Astrocyte (in vitro differentiated cells and primary cell): ENCODE results near the gene UGT1A1. TPM values are rescaled to one million over a fixed set of nuclear protein-coding genes. Genes with fewer than 3 reads are reported as not detected.

Experiments used
- DNase-seq: peaks from one replicate; pipeline ENCODE4 v3.0.0-alpha.2; 2010; ENCODE audit warnings: low read depth
- FAIRE-seq: peaks from 2 replicates; lab custom pipeline; 2011; peaks lifted over from hg19 to GRCh38; lab: Jason Lieb, UNC
- H2AFZ ChIP-seq: 2 replicates; pipeline ENCODE4 v1.6.0; 2012; ENCODE audit warnings: low read depth, low read length, inconsistent platforms
- H3K27ac ChIP-seq: 2 replicates; pipeline ENCODE4 v1.5.1; 2011; ENCODE audit warnings: low read depth, low read length, inconsistent platforms
- H3K27me3 ChIP-seq: 2 replicates; pipeline ENCODE4 v1.6.0; 2011; ENCODE audit warnings: low read length, inconsistent platforms; ENCODE audit not compliant: insufficient read depth
- H3K36me3 ChIP-seq: 2 replicates; pipeline ENCODE4 v1.5.1; 2011; ENCODE audit warnings: low read length, inconsistent platforms; ENCODE audit not compliant: insufficient read depth
- H3K4me1 ChIP-seq: 2 replicates; pipeline ENCODE4 v1.5.1; 2011; ENCODE audit warnings: low read length, inconsistent platforms; ENCODE audit not compliant: insufficient read depth
- H3K4me2 ChIP-seq: 2 replicates; pipeline ENCODE4 v1.6.0; 2012; ENCODE audit warnings: low read length, inconsistent platforms
- H3K4me3 ChIP-seq: 2 replicates; pipeline ENCODE4 v1.5.1; 2011; ENCODE audit warnings: low read depth, mild to moderate bottlenecking, low read length, inconsistent platforms; ENCODE audit not compliant: insufficient read depth
- H3K79me2 ChIP-seq: 2 replicates; pipeline ENCODE4 v1.6.0; 2012; ENCODE audit warnings: mild to moderate bottlenecking, low read length, inconsistent platforms; ENCODE audit not compliant: insufficient read depth
- H3K9ac ChIP-seq: 2 replicates; pipeline ENCODE4 v1.6.0; 2012; ENCODE audit warnings: mild to moderate bottlenecking, low read length, inconsistent platforms
- H3K9me3 ChIP-seq: 2 replicates; pipeline ENCODE4 v1.5.1; 2012; ENCODE audit warnings: low read depth, mild to moderate bottlenecking, low read length, inconsistent platforms; ENCODE audit not compliant: insufficient read depth
- H4K20me1 ChIP-seq: 2 replicates; pipeline ENCODE4 v1.6.0; 2012; ENCODE audit warnings: low read length, inconsistent platforms; ENCODE audit not compliant: insufficient read depth
- H3K27ac Mint-ChIP-seq: one replicate; pipeline ENCODE4 v1.8.0; 2021; ENCODE audit warnings: mild to moderate bottlenecking, mixed read lengths; ENCODE audit not compliant: unreplicated experiment
- H3K27me3 Mint-ChIP-seq: one replicate; pipeline ENCODE4 v1.8.0; 2021; ENCODE audit warnings: low read depth, mixed read lengths; ENCODE audit not compliant: unreplicated experiment
- H3K36me3 Mint-ChIP-seq: one replicate; pipeline ENCODE4 v1.8.0; 2021; ENCODE audit warnings: low read depth, mixed read lengths; ENCODE audit not compliant: unreplicated experiment
- H3K4me1 Mint-ChIP-seq: one replicate; pipeline ENCODE4 v1.8.0; 2021; ENCODE audit warnings: low read depth, mixed read lengths; ENCODE audit not compliant: unreplicated experiment
- H3K4me3 Mint-ChIP-seq: one replicate; pipeline ENCODE4 v1.8.0; 2021; ENCODE audit warnings: mild to moderate bottlenecking, moderate library complexity, mixed read lengths; ENCODE audit not compliant: unreplicated experiment
- H3K9me3 Mint-ChIP-seq: one replicate; pipeline ENCODE4 v1.8.0; 2021; ENCODE audit warnings: mild to moderate bottlenecking, mixed read lengths; ENCODE audit not compliant: unreplicated experiment
- EZH2 ChIP-seq: IDR thresholded peaks from 2 replicates; pipeline ENCODE4 v1.6.1; 2012; ENCODE audit warnings: mild to moderate bottlenecking, low read length, inconsistent platforms; ENCODE audit not compliant: insufficient read depth
- total RNA-seq: library from RNA; stranded (reverse); gene quantifications from 2 replicates; pipeline ENCODE4 v1.2.1, GENCODE V29; 2021
- TF ChIP-seq, protein P1 (sequence below): IDR thresholded peaks from 2 replicates; pipeline ENCODE4 v1.5.1; 2011; ENCODE audit warnings: low read depth, mild to moderate bottlenecking, inconsistent platforms, low read length, moderate library complexity; ENCODE audit not compliant: insufficient read depth

Gene UGT1A1
- total RNA-seq, 1 donor from 2014 or later = not detected

GRCh38 chr2:233769260-233769659 is 9.2 kb downstream of the UGT1A1 start:
- no peaks in the 10 kb centered on the region for H3K9me3 Mint-ChIP-seq
- Histone ChIP-seq H3K9me3 (no peaks in the 10 kb centered on the region), H4K20me1 (no peaks in the 10 kb centered on the region), H3K4me3 (no peak overlapping the region), H3K4me1 (peaks cover 6% of the 10 kb centered on the region), H3K36me3 (no peaks in the 10 kb centered on the region), H3K27me3 (no peaks in the 10 kb centered on the region), H2AFZ (no peak overlapping the region), H3K79me2 (no peaks in the 10 kb centered on the region), H3K4me2 (no peak overlapping the region), H3K9ac (no peak overlapping the region), H3K27ac (no peak overlapping the region)
- no peak overlapping the region for H3K27ac Mint-ChIP-seq
- no peaks in the 10 kb centered on the region for H3K36me3 Mint-ChIP-seq
- H3K27me3 Mint-ChIP-seq = peaks cover 2% of the 10 kb centered on the region
- FAIRE-seq (no peak), DNase-seq (no peak)
- peaks cover 3% of the 10 kb centered on the region for H3K4me1 Mint-ChIP-seq
- TF ChIP-seq EZH2 = no peak
- TF ChIP-seq, protein P1, sequence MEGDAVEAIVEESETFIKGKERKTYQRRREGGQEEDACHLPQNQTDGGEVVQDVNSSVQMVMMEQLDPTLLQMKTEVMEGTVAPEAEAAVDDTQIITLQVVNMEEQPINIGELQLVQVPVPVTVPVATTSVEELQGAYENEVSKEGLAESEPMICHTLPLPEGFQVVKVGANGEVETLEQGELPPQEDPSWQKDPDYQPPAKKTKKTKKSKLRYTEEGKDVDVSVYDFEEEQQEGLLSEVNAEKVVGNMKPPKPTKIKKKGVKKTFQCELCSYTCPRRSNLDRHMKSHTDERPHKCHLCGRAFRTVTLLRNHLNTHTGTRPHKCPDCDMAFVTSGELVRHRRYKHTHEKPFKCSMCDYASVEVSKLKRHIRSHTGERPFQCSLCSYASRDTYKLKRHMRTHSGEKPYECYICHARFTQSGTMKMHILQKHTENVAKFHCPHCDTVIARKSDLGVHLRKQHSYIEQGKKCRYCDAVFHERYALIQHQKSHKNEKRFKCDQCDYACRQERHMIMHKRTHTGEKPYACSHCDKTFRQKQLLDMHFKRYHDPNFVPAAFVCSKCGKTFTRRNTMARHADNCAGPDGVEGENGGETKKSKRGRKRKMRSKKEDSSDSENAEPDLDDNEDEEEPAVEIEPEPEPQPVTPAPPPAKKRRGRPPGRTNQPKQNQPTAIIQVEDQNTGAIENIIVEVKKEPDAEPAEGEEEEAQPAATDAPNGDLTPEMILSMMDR = no peak
- H3K4me3 Mint-ChIP-seq = no peak overlapping the region

GRCh38 chr2:233772153-233772552 is 12.1 kb downstream of the UGT1A1 start:
- no peaks in the 10 kb centered on the region for H3K36me3 ChIP-seq
- H3K27me3 Mint-ChIP-seq = no peaks in the 10 kb centered on the region
- no peak overlapping the region for H3K4me2 ChIP-seq
- H3K27ac ChIP-seq = no peak overlapping the region
- peaks cover 8% of the 10 kb centered on the region for H3K9me3 ChIP-seq
- H3K36me3 Mint-ChIP-seq = no peaks in the 10 kb centered on the region
- H3K27ac Mint-ChIP-seq = no peak overlapping the region
- no peaks in the 10 kb centered on the region for H3K27me3 ChIP-seq
- TF ChIP-seq, protein P1 = no peak
- TF ChIP-seq EZH2 = no peak
- no peaks in the 10 kb centered on the region for H3K4me1 ChIP-seq
- DNase-seq = no peak
- H3K4me3 Mint-ChIP-seq = no peak overlapping the region
- H4K20me1 ChIP-seq = no peaks in the 10 kb centered on the region
- FAIRE-seq = no peak
- no peak overlapping the region for H3K4me3 ChIP-seq
- no peak overlapping the region for H3K9ac ChIP-seq
- peaks cover 11% of the 10 kb centered on the region for H3K9me3 Mint-ChIP-seq
- H2AFZ ChIP-seq = no peak overlapping the region
- H3K4me1 Mint-ChIP-seq = no peaks in the 10 kb centered on the region
- no peaks in the 10 kb centered on the region for H3K79me2 ChIP-seq

DNA sequence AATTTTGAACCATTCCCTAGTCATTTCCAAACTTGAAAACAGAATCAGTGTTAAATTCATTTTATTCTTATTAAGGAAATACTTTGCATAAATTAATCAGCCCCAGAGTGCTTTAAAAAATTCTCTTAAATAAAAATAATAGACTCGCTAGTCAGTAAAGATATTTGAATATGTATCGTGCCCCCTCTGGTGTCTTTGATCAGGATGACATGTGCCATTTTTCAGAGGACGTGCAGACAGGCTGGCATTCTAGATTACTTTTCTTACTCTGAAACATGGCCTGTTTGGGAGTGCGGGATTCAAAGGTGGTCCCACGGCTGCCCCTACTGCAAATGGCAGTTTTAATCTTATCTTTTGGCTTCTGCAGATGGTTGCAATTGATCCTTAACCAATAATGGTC is 12.5 kb downstream of the UGT1A1 start:
- Mint-ChIP-seq H3K4me1 (no peaks in the 10 kb centered on the region), H3K27ac (no peak overlapping the region), H3K4me3 (no peak overlapping the region), H3K36me3 (no peaks in the 10 kb centered on the region), H3K27me3 (peaks cover under 1% of the 10 kb centered on the region), H3K9me3 (peaks cover 15% of the 10 kb centered on the region)
- DNase-seq = no peak
- Histone ChIP-seq H3K36me3 (no peaks in the 10 kb centered on the region), H3K4me2 (no peak overlapping the region), H3K9me3 (peaks cover 8% of the 10 kb centered on the region), H3K79me2 (no peaks in the 10 kb centered on the region), H3K27ac (no peak overlapping the region), H3K4me3 (no peak overlapping the region), H3K4me1 (no peaks in the 10 kb centered on the region), H2AFZ (no peak overlapping the region), H4K20me1 (no peaks in the 10 kb centered on the region), H3K27me3 (no peaks in the 10 kb centered on the region), H3K9ac (no peak overlapping the region)
- TF ChIP-seq, protein P1 = no peak
- no peak for TF ChIP-seq EZH2
- FAIRE-seq = no peak
